Vagina (tissue), 2 donors: ENCODE results near the gene PLEKHM3. TPM values are rescaled to one million over a fixed set of nuclear protein-coding genes. Genes with fewer than 3 reads are reported as not detected.

Experiments used
- DNase-seq, 2 donors: peaks; one replicate each; pipeline ENCODE4 v3.0.0-alpha.2; 2017; ENCODE audit errors: extremely low spot score in 2 of 2
- H3K27ac ChIP-seq: fragments of 200-600 bp; sonication (generic); one replicate; pipeline ENCODE4 v1.5.1; 2019
- H3K27me3 ChIP-seq: fragments of 200-600 bp; sonication (generic); one replicate; pipeline ENCODE4 v1.5.1; 2019
- H3K36me3 ChIP-seq, 2 donors: fragments of 200-600 bp; sonication (generic); one replicate each; pipeline ENCODE4 v1.5.1; 2017 to 2019
- H3K4me1 ChIP-seq: fragments of 200-600 bp; sonication (generic); one replicate; pipeline ENCODE4 v1.5.1; 2019
- H3K4me3 ChIP-seq, 2 donors: fragments of 200-600 bp; sonication (generic); 1 replicate in 1 of 2; 2 replicates in 1 of 2; pipeline ENCODE4 v1.5.1; 2016 to 2019
- H3K9me3 ChIP-seq: fragments of 200-600 bp; sonication (generic); one replicate; pipeline ENCODE4 v1.5.1; 2019
- CTCF ChIP-seq, 3 experiments: fragments of 450-650 bp in 2 of 3; fragments of 200-600 bp in 1 of 3; sonication (generic) in 1 of 3; IDR thresholded peaks; one replicate each; pipeline ENCODE4 v1.5.1; 2017 to 2019; ENCODE audit warnings: antibody characterized with exemption in 3 of 3, mild to moderate bottlenecking in 2 of 3, moderate library complexity in 2 of 3
- POLR2A ChIP-seq, 2 donors: fragments of 450-650 bp; IDR thresholded peaks; one replicate each; pipeline ENCODE4 v1.6.1; 2017; ENCODE audit warnings: antibody characterized with exemption in 2 of 2, mild to moderate bottlenecking in 2 of 2, moderate library complexity in 2 of 2
- POLR2AphosphoS5 ChIP-seq, 2 donors: sonication (generic); formaldehyde crosslinking; IDR thresholded peaks; one replicate each; pipeline ENCODE4 v1.9.0; 2017; ENCODE audit warnings: antibody characterized with exemption in 2 of 2, mild to moderate bottlenecking in 2 of 2, low read depth in 1 of 2; ENCODE audit not compliant: insufficient read depth in 1 of 2
- intact Hi-C: fragments of 100-400 bp; cut with DNase I; formaldehyde crosslinking; loops from one replicate; pipeline ENCODE4 v1.15.1; 2023
- total RNA-seq: library from RNA; depleted of rRNA; stranded (reverse); fragments of >200 nt; gene quantifications from one replicate; pipeline ENCODE4 v1.2.3, GENCODE V29; 2016

The PLEKHM3 gene
- total RNA-seq, 1 donor from 2014 or later, result 21.4 TPM

GRCh38 chr2:207896525-207897285 is 128.6 kb downstream of the PLEKHM3 start:
- H3K4me1 ChIP-seq, result peaks cover 19% of the 10 kb centered on the region
- peaks cover 0 to 10% of the 10 kb centered on the region in 2 donors for H3K36me3 ChIP-seq
- no peak for DNase-seq
- no peak for TF ChIP-seq POLR2A (IDR thresholded peaks at IDR 0.05)
- no peak for TF ChIP-seq POLR2AphosphoS5 (IDR thresholded peaks at IDR 0.05; ENCODE audit: insufficient read depth in 1 of 2, low read depth in 1 of 2)
- no peak for TF ChIP-seq CTCF (IDR thresholded peaks at IDR 0.05)
- no peak overlapping the region for H3K27ac ChIP-seq
- H3K4me3 ChIP-seq, result no peak overlapping the region
- no peaks in the 10 kb centered on the region for H3K27me3 ChIP-seq
- intact Hi-C loops, result no loop called here
- no peaks in the 10 kb centered on the region for H3K9me3 ChIP-seq

DNA sequence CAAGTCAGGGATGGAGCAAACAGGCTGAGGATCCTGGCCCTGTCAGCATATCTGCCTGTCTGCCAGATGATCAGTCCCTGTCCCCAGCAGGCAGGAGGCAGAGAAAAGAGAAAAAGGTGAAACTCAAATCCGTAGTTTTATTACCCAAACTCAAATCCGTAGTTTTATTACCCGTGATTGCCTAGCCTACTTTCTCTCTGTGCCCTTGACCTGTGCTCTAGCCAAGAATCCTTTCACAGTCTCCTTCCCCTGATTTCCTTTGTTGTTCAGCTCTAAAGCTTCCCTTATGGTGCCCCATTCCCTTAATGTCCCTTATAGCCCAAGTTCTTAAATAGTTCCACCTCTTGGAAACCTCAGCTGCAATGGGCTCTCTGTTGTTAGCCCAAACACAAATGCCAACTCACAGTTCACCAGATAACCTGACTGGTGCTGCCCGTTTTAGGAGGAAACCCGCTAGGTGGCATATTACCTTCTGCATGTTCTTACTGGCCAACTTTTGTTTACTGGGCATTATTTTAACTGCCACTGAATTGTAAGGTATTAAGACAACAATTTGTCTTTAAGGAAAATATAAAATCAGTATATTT is 130.0 kb downstream of the PLEKHM3 start:
- H3K4me1 ChIP-seq, result peaks cover 19% of the 10 kb centered on the region
- no peak overlapping the region for H3K27ac ChIP-seq
- H3K36me3 ChIP-seq, result no peaks in the 10 kb centered on the region
- no peaks in the 10 kb centered on the region for H3K27me3 ChIP-seq
- no peak overlapping the region for H3K4me3 ChIP-seq
- intact Hi-C loops, result no loop called here
- no peaks in the 10 kb centered on the region for H3K9me3 ChIP-seq
- no peak for DNase-seq
- TF ChIP-seq POLR2A (IDR thresholded peaks at IDR 0.05), result no peak
- TF ChIP-seq POLR2AphosphoS5 (IDR thresholded peaks at IDR 0.05; ENCODE audit: insufficient read depth in 1 of 2, low read depth in 1 of 2), result no peak
- TF ChIP-seq CTCF (IDR thresholded peaks at IDR 0.05), result no peak

DNA sequence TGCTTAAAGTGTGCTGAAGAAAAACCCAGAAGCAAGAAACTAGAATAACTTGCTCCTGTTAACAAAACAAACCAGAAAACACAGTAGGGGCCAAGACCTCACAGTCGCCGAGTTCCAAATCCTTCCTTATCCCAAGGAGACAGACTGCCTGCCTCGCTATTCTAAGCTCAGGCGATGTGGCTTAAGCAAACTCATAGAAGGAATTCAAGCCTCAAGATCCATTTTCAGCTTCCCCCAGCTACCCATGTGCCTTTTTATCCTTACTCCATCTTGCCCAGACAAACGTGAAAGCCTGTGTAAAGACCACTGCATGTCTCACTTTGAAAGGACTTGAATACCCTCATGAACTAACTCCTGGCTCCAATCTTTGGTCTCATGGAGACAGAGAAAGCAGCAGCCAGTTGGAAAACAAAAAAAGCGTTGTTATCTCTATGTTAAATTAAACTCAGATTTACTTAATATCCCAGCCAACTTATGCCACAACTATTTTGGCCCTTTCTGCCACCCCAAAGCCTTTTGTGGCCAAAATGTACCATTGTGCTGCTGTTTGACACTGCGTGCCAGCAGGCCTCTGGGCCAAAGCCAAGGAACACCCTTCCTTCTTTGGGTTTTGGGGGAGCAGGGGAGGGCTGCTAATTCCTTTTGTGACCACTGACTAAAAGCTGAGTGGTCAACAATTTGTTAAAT is 132.5 kb downstream of the PLEKHM3 start:
- Histone ChIP-seq H3K4me3 (no peak overlapping the region), H3K9me3 (no peaks in the 10 kb centered on the region), H3K27me3 (no peaks in the 10 kb centered on the region), H3K27ac (no peak overlapping the region), H3K4me1 (peaks cover 19% of the 10 kb centered on the region), H3K36me3 (no peaks in the 10 kb centered on the region)
- intact Hi-C loops, result no loop called here
- DNase-seq, result no peak
- no peak for TF ChIP-seq POLR2A (IDR thresholded peaks at IDR 0.05)
- no peak for TF ChIP-seq CTCF (IDR thresholded peaks at IDR 0.05)
- TF ChIP-seq POLR2AphosphoS5 (IDR thresholded peaks at IDR 0.05; ENCODE audit: insufficient read depth in 1 of 2, low read depth in 1 of 2), result no peak

DNA sequence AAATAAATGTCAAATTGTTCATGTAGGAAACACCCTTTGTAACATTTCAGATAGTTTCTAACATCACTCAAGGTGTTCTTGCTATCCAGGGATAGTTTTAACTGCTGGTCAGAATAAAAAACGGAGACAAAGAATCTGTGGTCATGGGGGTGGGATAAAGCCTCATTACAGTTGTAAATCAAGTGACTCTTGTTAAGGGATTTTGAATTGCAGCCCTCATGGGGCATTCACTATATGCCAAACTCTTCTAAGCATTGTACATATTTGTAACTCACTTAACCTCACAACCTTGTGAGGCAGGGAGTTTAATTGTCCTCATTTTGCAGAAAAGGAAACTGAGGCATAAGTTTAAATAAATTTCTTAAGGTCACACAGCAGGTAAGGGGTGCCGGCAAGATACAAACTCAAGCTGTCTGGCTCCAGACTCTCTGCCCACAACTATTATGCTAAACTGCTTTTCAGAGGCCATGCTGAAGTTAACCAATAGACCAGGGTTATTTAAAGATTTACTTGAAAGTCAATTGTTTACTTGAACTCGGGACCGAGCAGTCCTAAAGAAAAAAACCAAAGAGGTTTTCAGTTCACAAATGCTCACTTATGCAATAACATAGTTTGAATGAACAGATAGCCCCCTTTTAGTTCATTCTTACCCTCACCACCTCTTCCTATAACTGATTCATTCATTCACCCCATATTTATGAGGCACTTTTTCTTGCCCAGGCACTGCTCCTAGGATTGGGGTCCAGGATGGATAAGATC is 134.1 kb downstream of the PLEKHM3 start:
- Histone ChIP-seq H3K9me3 (no peaks in the 10 kb centered on the region), H3K36me3 (no peaks in the 10 kb centered on the region), H3K27me3 (no peaks in the 10 kb centered on the region), H3K4me3 (no peak overlapping the region), H3K4me1 (peaks cover 19% of the 10 kb centered on the region), H3K27ac (no peak overlapping the region)
- intact Hi-C loops, result no loop called here
- no peak for DNase-seq
- no peak for TF ChIP-seq CTCF (IDR thresholded peaks at IDR 0.05)
- no peak for TF ChIP-seq POLR2AphosphoS5 (IDR thresholded peaks at IDR 0.05; ENCODE audit: insufficient read depth in 1 of 2, low read depth in 1 of 2)
- TF ChIP-seq POLR2A (IDR thresholded peaks at IDR 0.05), result no peak
